CD4-positive, alpha-beta T cell treated with Interleukin-4 for 1 hour (primary cell): ENCODE measurements around the gene UXT.
A peak's percentile ranks its signal among the peaks of the same experiment; 100 is the strongest.

ENCODE experiments used
- DNase-seq, 2 donors: peaks; one replicate each; pipeline ENCODE4 v3.0.0-alpha.2; 2020 to 2022

Gene UXT

GRCh38 chrX:47612418-47612817 is 46.6 kb downstream of the UXT start:
- DNase-seq, result no peak

GRCh38 chrX:47611926-47612325 is 47.1 kb downstream of the UXT start:
- peak in 1 of 2 donors; percentile 6 for DNase-seq

- DNase-seq, result no peak
Measured at GRCh38 chrX:47611489-47611888, 47.5 kb downstream of the UXT start.

GRCh38 chrX:47610511-47610910 is 48.5 kb downstream of the UXT start:
- no peak for DNase-seq

GRCh38 chrX:47608130-47608810 is 50.7 kb downstream of the UXT start:
- DNase-seq, result peak in 1 of 2 donors; percentile 9

GRCh38 chrX:47607091-47607490 is 51.9 kb downstream of the UXT start:
- DNase-seq, result no peak

- peak in 1 of 2 donors; percentile 10 for DNase-seq
Measured at GRCh38 chrX:47605024-47605423, 54.0 kb downstream of the UXT start.

- peak in 1 of 2 donors; percentile 6 for DNase-seq
Measured at GRCh38 chrX:47603125-47603524, 55.9 kb downstream of the UXT start.
